ENCODE results near the gene STAM2.

GRCh38 chr2:152200101-152200500 lies 24.5 kb upstream of the STAM2 start:
- TF ChIP-seq CTCF (IDR thresholded peaks at IDR 0.05; ENCODE audit: insufficient read depth, low read length): no peak
- TF ChIP-seq REST (IDR thresholded peaks at IDR 0.05; ENCODE audit: insufficient replicate concordance, low read depth): no peak
- no peak for TF ChIP-seq POLR2AphosphoS5 (IDR thresholded peaks at IDR 0.05; ENCODE audit: low read depth)
- TF ChIP-seq GABPA (IDR thresholded peaks at IDR 0.05; ENCODE audit: low read depth): no peak

All from HL-60 (cell line).